NCI-H460 (cell line): Measurements from ENCODE around the gene HEATR3. TPM values are rescaled to one million over a fixed set of nuclear protein-coding genes. Genes with fewer than 3 reads are reported as not detected.
"Not testable (repeated sequence)": the region's sequence is repeated elsewhere in the genome, so short reads cannot be mapped to it uniquely, and the experiment has no call there.

Experiments used
- DNase-seq: peaks from one replicate; pipeline ENCODE4 v3.0.0-alpha.2; 2016; ENCODE audit warnings: low read depth; ENCODE audit errors: extremely low read depth
- total RNA-seq: library from RNA; depleted of rRNA; stranded (reverse); fragments of >200 nt; shearing (Covaris generic); gene quantifications from 2 replicates; pipeline ENCODE4 v1.2.3, GENCODE V29; 2014

HEATR3 gene
- total RNA-seq, 1 experiment from 2014 or later, result 30.0 TPM

- DNase-seq, result no peak
Measured at GRCh38 chr16:50096791-50097190, 31.0 kb downstream of the HEATR3 start.

- no peak for DNase-seq
Measured at GRCh38 chr16:50099957-50100648, 34.3 kb downstream of the HEATR3 start.

- no peak for DNase-seq
Measured at GRCh38 chr16:50102051-50102746, 36.4 kb downstream of the HEATR3 start.

- DNase-seq, result no peak
Measured at GRCh38 chr16:50103764-50104163, 38.0 kb downstream of the HEATR3 start.

- no peak for DNase-seq
Measured at GRCh38 chr16:50114357-50115129, 48.8 kb downstream of the HEATR3 start.

- no peak for DNase-seq
Measured at GRCh38 chr16:50120711-50121110, 54.9 kb downstream of the HEATR3 start.

GRCh38 chr16:50121278-50121677 is 55.5 kb downstream of the HEATR3 start:
- DNase-seq, result no peak

GRCh38 chr16:50121721-50122445 is 56.1 kb downstream of the HEATR3 start:
- no peak for DNase-seq

- no peak for DNase-seq
Measured at GRCh38 chr16:50123417-50123816, 57.6 kb downstream of the HEATR3 start.

- DNase-seq, result no peak
Measured at GRCh38 chr16:50124769-50125168, 59.0 kb downstream of the HEATR3 start.

GRCh38 chr16:50126183-50126582 is 60.4 kb downstream of the HEATR3 start:
- DNase-seq, result no peak

- not testable (repeated sequence) for DNase-seq
Measured at GRCh38 chr16:50132571-50132970, 66.8 kb downstream of the HEATR3 start.

GRCh38 chr16:50133214-50133613 is 67.4 kb downstream of the HEATR3 start:
- no peak for DNase-seq

GRCh38 chr16:50136399-50136798 is 70.6 kb downstream of the HEATR3 start:
- no peak for DNase-seq

GRCh38 chr16:50137268-50137667 is 71.5 kb downstream of the HEATR3 start:
- DNase-seq, result no peak

- DNase-seq, result no peak
Measured at GRCh38 chr16:50139580-50139979, 73.8 kb downstream of the HEATR3 start.

GRCh38 chr16:50144211-50144610 is 78.4 kb downstream of the HEATR3 start:
- DNase-seq, result no peak

- DNase-seq, result no peak
Measured at GRCh38 chr16:50146479-50147435, 81.0 kb downstream of the HEATR3 start.

GRCh38 chr16:50151322-50151721 is 85.6 kb downstream of the HEATR3 start:
- DNase-seq, result no peak

- DNase-seq, result no peak
Measured at GRCh38 chr16:50151756-50152155, 86.0 kb downstream of the HEATR3 start.
